ENCODE data around the gene C18orf32. TPM values are rescaled to one million over a fixed set of nuclear protein-coding genes. Genes with fewer than 3 reads are reported as not detected.

C18orf32 gene
- total RNA-seq, 1 experiment from 2014 or later: 24.4 TPM

DNA sequence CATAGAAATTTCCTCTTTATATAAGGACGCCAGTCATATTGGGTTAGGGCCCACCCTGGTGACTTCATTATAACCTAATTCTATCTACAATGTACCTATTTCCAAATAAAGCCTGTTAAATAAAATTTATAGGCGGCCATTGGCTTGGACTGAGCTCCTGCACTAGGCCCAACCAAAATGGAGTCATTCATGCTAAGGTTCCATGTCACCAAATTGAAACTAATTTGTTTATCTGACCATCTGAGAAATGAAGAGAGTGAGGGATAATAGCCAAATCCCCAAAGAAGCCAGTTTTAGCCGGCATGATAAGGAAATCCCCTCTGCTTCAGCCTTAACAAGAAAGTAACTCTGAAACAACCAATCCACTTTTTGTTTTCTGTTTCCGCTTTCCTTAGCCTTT, 19.4 kb downstream of the C18orf32 start:
- H3K4ac ChIP-seq (ENCODE audit: low read depth, low read length): no peak overlapping the region
- H3K9me3 ChIP-seq (ENCODE audit: control insufficient read depth, low read depth, low read length): no peaks in the 10 kb centered on the region
- TF ChIP-seq, protein P1, sequence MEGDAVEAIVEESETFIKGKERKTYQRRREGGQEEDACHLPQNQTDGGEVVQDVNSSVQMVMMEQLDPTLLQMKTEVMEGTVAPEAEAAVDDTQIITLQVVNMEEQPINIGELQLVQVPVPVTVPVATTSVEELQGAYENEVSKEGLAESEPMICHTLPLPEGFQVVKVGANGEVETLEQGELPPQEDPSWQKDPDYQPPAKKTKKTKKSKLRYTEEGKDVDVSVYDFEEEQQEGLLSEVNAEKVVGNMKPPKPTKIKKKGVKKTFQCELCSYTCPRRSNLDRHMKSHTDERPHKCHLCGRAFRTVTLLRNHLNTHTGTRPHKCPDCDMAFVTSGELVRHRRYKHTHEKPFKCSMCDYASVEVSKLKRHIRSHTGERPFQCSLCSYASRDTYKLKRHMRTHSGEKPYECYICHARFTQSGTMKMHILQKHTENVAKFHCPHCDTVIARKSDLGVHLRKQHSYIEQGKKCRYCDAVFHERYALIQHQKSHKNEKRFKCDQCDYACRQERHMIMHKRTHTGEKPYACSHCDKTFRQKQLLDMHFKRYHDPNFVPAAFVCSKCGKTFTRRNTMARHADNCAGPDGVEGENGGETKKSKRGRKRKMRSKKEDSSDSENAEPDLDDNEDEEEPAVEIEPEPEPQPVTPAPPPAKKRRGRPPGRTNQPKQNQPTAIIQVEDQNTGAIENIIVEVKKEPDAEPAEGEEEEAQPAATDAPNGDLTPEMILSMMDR (conservative IDR thresholded peaks at IDR 0.05): no peak
- no peaks in the 10 kb centered on the region for H4K20me1 ChIP-seq (ENCODE audit: control insufficient read depth, insufficient read depth, insufficient read length)
- H3K56ac ChIP-seq (ENCODE audit: insufficient read length, low read depth, low read length): no peak overlapping the region
- no CpG with 5 or more reads among the region's 4 CpGs for WGBS (ENCODE audit: extremely low coverage, insufficient read length, low lambda C conversion rate)
- peaks cover 6% of the 10 kb centered on the region for H3K27me3 Mint-ChIP-seq (ENCODE audit: low read depth)
- H3K36me3 Mint-ChIP-seq (ENCODE audit: insufficient read depth in 1 of 3, low read depth in 3 of 3): no peaks in the 10 kb centered on the region
- H3K4me1 Mint-ChIP-seq: peaks cover 20 to 21% of the 10 kb centered on the region in 2 experiments
- no peak overlapping the region for H2BK15ac ChIP-seq (ENCODE audit: low read depth, low read length)
- no peaks in the 10 kb centered on the region for H3K79me1 ChIP-seq (ENCODE audit: insufficient read depth, low read depth, low read length, poor library complexity, severe bottlenecking)
- H3T11ph ChIP-seq (ENCODE audit: low read length): no peak overlapping the region
- no peak overlapping the region for H2BK120ac ChIP-seq (ENCODE audit: low read depth, low read length, poor library complexity, severe bottlenecking)
- no peak overlapping the region for H3K23ac ChIP-seq (ENCODE audit: insufficient read length, low read depth, low read length)
- H3K4me3 Mint-ChIP-seq: no peak overlapping the region
- H2AFZ ChIP-seq (ENCODE audit: low read length): no peak overlapping the region
- H2AK5ac ChIP-seq (ENCODE audit: insufficient read length, low read length): no peak overlapping the region
- H4K5ac ChIP-seq (ENCODE audit: insufficient read length, low read depth, low read length): no peak overlapping the region
- no peak overlapping the region for H3K18ac ChIP-seq (ENCODE audit: insufficient read length, low read depth, low read length)
- no peak overlapping the region for H4K91ac ChIP-seq (ENCODE audit: insufficient read length, low read depth, low read length)
- H2BK20ac ChIP-seq (ENCODE audit: low read depth, low read length, poor library complexity, severe bottlenecking): no peak overlapping the region
- H3K4me1 ChIP-seq (ENCODE audit: insufficient read depth, low read length): peaks cover 9% of the 10 kb centered on the region; the same call in 1 of the 2 replicates
- peak overlapping the region in 1 of 3 experiments; percentile 23; a peak in 1 of 7 replicates for H3K27ac Mint-ChIP-seq
- H3K9me3 Mint-ChIP-seq: peaks cover 0 to 2% of the 10 kb centered on the region in 2 experiments; a peak in 1 of 5 replicates
- H3K14ac ChIP-seq (ENCODE audit: insufficient read depth, low read length): no peak overlapping the region
- no peak overlapping the region for H3K4me2 ChIP-seq (ENCODE audit: insufficient read depth, insufficient read length, low read length)
- H4K8ac ChIP-seq (replicated peaks; ENCODE audit: insufficient read length, low read depth, low read length): no peak overlapping the region
- no peaks in the 10 kb centered on the region for H3K79me2 ChIP-seq (ENCODE audit: insufficient read depth, low read length)
- no peak overlapping the region for H2BK5ac ChIP-seq (ENCODE audit: insufficient read length, low read length)
- DNase-seq: no peak
- H3K27ac ChIP-seq (ENCODE audit: insufficient read length, low read depth, low read length): no peak overlapping the region
- H3K9ac ChIP-seq (ENCODE audit: extremely low read depth, insufficient read length, low read length): no peak overlapping the region
- no peaks in the 10 kb centered on the region for H3K27me3 ChIP-seq (ENCODE audit: insufficient read depth, low read length)
- no peaks in the 10 kb centered on the region for H3K23me2 ChIP-seq (ENCODE audit: insufficient read length, low read depth, low read length, poor library complexity, severe bottlenecking)
- no peak overlapping the region for H2BK12ac ChIP-seq (ENCODE audit: insufficient read length, low read depth, low read length)

Data from H9 (cell line).